CD4-positive, alpha-beta T cell treated with Interferon alpha-2 for 1 hour (primary cell): Measurements from ENCODE around the gene DSCAML1.

ENCODE experiments used
- DNase-seq, 2 donors: peaks; one replicate each; pipeline ENCODE4 v3.0.0-alpha.2; 2020 to 2022

Gene DSCAML1

GRCh38 chr11:117480221-117480620 lies 316.8 kb downstream of the DSCAML1 start:
- DNase-seq = no peak

- DNase-seq = no peak
Observed at GRCh38 chr11:117479372-117479771, 317.6 kb downstream of the DSCAML1 start.

- no peak for DNase-seq
Observed at GRCh38 chr11:117478926-117479325, 318.1 kb downstream of the DSCAML1 start.

GRCh38 chr11:117478126-117478860 lies 318.7 kb downstream of the DSCAML1 start:
- DNase-seq = no peak

- no peak for DNase-seq
Observed at GRCh38 chr11:117477721-117478120, 319.3 kb downstream of the DSCAML1 start.

DNA sequence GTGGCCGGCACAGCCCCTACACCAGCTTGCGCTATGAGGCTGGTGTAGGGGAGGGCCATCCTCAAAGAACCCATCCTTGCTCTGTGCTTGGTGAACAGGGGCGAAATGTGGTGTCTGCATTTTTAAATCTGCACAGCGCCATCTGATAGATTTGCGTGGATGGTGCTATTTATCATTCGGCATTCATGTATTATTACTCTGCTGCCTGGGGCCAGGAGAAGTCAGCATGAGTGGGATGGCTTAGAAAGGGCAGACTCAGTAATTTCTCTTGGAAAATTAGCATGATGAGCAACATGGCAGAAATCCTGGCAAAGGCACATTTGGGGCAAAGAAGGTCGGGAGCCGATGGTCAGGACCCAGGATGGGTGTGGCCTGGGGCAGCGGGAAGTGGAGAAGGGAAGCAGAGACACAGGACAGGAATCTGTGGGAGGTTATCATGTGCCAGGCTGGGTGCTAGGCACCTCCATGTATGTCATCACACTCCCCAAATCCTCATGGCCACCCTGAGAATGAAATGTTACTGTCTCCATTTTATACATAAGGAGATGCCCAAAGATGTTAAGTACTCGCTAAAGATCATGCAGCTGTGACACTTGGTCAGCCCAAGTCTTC lies 320.4 kb downstream of the DSCAML1 start:
- no peak for DNase-seq

DNA sequence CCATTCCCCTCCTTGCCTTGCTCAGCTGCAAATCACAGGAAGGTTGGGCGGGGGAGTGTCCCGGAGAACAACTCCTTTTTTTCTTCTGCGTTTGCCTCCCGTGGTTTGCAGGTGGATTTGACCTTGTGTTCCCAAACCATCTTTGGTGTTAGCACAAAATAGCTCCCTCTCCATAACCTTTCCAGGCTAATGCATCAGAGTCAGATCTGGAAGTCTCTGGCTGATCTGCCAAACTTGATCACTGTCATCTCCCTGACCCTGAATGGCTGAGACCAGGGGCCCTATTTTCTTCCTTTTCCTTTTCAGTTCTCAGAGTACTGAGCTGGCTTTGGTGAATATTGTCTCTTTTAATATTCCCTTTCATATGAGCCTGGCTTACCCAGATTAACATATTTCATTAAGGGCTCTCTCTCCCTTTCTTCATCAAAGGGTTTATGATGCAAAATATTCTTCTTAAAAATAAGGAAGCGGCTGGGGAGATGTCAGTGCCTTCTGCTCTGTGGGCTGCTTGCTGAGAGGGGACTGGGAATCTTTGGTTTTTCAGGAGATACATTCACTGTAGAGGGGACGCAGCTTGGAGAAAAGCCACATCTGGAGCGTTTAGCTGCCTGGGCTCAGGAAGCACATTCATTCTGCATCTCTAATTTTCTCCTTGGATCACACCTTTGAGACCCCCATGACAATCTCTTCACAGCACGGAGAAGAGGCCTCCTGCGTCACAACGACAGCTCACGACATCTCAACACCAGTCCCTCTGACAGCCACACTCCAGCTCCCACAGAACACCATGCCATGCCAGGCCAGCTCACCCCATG lies 321.1 kb downstream of the DSCAML1 start:
- no peak for DNase-seq

- no peak for DNase-seq
Observed at GRCh38 chr11:117473481-117474091, 323.4 kb downstream of the DSCAML1 start.

DNA sequence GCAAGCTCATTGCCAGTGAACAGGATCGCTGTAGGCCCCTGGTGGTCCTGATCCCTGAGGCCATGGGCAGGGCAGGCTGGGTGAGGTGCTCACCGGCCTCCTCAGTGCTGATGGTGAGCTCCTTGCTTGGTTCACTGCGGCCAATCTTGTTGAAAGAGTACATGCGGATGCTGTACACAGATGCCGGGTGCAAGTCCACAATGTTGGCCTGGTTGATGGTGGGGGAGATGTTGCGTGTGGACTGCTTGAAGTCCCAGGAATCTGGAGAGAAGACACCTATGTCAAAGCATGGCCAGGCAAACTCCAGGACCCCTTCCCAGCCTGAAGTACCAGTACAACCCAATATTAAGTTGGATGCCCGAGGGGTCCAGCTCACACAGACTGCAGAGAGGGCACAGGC lies 325.2 kb downstream of the DSCAML1 start:
- DNase-seq = no peak

DNA sequence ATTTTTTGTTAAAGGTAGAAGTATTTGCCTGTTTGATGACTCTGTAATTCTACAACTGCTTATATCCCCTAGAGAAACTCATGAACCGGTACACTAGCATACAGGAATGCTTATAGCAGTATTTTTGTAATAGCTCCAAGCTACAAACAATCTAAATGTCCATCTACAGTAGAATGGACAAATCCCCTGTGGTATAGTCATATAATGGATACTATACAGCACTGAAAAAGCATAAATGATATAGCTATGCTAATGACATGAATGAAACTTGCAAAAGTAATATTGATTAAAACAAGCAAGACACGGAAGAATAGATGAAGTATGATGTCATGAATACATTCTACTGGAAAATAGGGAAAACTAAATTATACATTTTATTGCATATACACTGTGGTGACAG lies 326.4 kb downstream of the DSCAML1 start:
- no peak for DNase-seq

GRCh38 chr11:117468888-117469287 lies 328.1 kb downstream of the DSCAML1 start:
- no peak for DNase-seq

DNA sequence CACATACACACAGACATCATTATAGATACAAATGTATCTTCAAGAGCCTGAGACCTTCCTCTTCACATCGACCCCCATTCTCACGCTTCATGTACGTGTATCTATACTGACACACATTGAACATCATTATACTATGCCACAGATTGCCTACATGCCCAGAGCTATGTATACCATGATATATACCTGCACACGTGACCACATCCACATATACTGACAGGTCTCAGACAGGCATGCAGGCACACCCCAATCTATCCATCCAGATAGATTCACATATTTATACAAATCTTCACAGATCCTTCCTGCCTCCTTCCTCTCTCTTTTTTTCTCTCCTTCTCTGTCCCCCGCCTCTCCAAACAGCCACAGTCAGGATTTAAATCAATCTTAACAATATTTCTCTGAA lies 329.2 kb downstream of the DSCAML1 start:
- DNase-seq = no peak

- no peak for DNase-seq
Observed at GRCh38 chr11:117466966-117467365, 330.1 kb downstream of the DSCAML1 start.

- no peak for DNase-seq
Observed at GRCh38 chr11:117465236-117465997, 331.6 kb downstream of the DSCAML1 start.

GRCh38 chr11:117464778-117465177 lies 332.2 kb downstream of the DSCAML1 start:
- DNase-seq = no peak

DNA sequence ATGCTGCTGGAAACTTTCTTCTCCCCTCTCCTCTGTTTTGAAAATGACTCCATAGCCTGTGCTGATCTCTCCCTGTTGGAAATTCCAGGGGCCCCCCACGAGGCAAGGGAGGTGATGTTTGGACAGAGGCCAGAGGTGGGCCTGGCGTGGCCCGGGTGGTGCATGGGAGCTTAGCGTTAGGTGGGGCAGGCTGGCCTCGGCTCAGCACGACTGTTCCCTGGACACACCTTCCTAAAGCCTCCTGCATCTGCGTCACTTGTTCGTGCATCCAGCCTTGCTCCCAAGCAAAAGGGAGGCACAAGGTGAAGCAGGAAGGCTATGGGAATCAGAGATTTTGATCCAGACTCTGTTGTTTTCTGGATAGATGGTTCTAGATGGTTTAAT lies 334.2 kb downstream of the DSCAML1 start:
- no peak for DNase-seq

DNA sequence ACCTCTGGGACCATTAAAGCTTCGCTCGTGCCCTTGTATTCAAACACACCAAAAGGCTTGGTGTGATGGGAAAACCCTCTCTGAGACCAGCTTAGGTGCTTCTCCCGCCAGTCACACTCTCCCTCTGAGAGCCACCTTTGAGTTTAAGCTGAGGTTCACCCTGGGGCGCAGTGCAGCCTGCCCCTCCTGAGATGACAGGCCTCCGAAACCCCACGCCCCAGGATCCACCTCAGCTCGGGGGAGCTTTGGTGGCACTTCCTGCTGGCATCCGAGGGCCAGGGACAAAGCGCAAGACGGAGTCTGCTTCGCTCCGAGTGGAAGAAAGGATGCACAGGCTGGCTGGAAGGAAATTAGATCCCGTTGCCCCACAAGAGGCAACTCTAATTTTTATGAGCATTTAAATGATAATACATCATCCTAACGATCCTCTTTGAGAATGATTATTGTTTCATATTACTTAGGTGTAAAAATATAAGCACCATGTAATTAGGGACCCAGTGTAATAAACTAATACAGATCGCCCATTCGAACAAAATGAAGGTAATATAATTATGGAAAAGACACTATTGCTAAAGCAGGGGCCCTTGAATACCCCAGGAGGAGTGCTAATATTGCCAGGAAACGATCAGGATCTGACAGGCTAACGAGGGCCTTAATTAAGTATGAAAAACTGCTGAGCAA lies 334.7 kb downstream of the DSCAML1 start:
- DNase-seq = no peak

- no peak for DNase-seq
Observed at GRCh38 chr11:117461396-117462182, 335.4 kb downstream of the DSCAML1 start.

- DNase-seq = no peak
Observed at GRCh38 chr11:117459979-117460300, 337.1 kb downstream of the DSCAML1 start.

GRCh38 chr11:117459123-117459978 lies 337.7 kb downstream of the DSCAML1 start:
- no peak for DNase-seq
